Kidney epithelial cell (primary cell): ENCODE results near the gene CBFA2T3. TPM values are rescaled to one million over a fixed set of nuclear protein-coding genes. Genes with fewer than 3 reads are reported as not detected.

Experiments used
- DNase-seq: peaks from one replicate; pipeline ENCODE4 v3.0.0-alpha.2; 2010; ENCODE audit warnings: low read depth
- H3K27me3 ChIP-seq: 2 replicates; pipeline ENCODE4 v1.6.0; 2011; ENCODE audit warnings: low read length; ENCODE audit not compliant: control insufficient read depth, insufficient read depth
- H3K36me3 ChIP-seq: 2 replicates; pipeline ENCODE4 v1.5.1; 2011; ENCODE audit warnings: low read length; ENCODE audit not compliant: control insufficient read depth, insufficient read depth
- H3K4me3 ChIP-seq: 2 replicates; pipeline ENCODE4 v1.5.1; 2011; ENCODE audit warnings: low read depth, mild to moderate bottlenecking, control low read depth, low read length
- CTCF ChIP-seq: IDR thresholded peaks from 2 replicates; pipeline ENCODE4 v1.5.1; 2011; ENCODE audit warnings: mild to moderate bottlenecking, moderate library complexity, low read length, control low read depth, inconsistent platforms; ENCODE audit not compliant: insufficient read depth, poor library complexity, severe bottlenecking
- total RNA-seq: library from RNA; depleted of rRNA; stranded (reverse); fragments of >200 nt; gene quantifications from 2 replicates; pipeline ENCODE4 v1.2.3, GENCODE V29; 2015

The CBFA2T3 gene
- total RNA-seq, 1 donor from 2014 or later: 0.63 TPM

- Histone ChIP-seq H3K36me3 (no peaks in the 10 kb centered on the region), H3K4me3 (no peak overlapping the region), H3K27me3 (peaks cover 32% of the 10 kb centered on the region)
- DNase-seq: no peak
- no peak for TF ChIP-seq CTCF
These were observed 28.1 kb downstream of the CBFA2T3 start for GRCh38 chr16:88948781-88949490.

DNA sequence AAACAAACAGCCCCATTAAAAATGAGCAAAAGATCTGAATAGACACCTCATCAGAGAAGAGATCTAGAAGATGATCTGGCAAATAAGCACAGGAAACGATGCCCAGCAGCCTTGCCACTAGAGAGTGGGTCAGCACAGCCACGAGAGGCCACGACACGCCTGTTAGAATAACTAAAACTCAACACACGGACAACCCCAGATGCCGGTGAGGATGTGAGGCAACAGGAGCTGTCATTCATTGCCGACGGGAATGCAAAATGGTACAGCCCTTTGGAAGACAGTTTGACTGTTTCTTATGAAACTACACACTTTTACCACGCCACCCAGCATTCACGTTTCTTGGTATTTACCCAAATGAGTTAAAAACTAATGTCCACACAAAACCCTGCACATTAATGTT lies 31.5 kb downstream of the CBFA2T3 start:
- Histone ChIP-seq H3K27me3 (peaks cover 50% of the 10 kb centered on the region), H3K36me3 (no peaks in the 10 kb centered on the region), H3K4me3 (no peak overlapping the region)
- TF ChIP-seq CTCF: no peak
- DNase-seq: no peak

DNA sequence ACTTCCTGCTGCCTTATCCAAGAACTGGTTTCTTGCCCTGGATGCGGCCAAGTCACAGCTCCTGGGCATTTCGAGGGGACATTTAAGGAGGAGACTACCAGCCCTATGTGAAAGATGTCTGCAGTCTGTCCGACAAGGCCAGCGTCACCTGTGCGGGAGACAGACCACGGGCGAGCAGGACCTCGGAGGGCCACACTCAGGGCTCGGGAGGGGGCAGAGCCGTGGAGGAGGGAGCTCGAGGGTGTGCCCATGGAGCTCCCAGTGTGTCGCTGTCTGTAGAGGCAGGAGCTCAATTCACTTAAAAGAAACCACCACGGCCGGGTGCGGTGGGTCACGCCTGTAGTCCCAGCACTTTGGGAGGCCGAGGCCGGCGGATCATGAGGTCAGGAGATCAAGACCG lies 33.3 kb downstream of the CBFA2T3 start:
- TF ChIP-seq CTCF: no peak
- no peak for DNase-seq
- Histone ChIP-seq H3K27me3 (peaks cover 66% of the 10 kb centered on the region), H3K36me3 (no peaks in the 10 kb centered on the region), H3K4me3 (no peak overlapping the region)

DNA sequence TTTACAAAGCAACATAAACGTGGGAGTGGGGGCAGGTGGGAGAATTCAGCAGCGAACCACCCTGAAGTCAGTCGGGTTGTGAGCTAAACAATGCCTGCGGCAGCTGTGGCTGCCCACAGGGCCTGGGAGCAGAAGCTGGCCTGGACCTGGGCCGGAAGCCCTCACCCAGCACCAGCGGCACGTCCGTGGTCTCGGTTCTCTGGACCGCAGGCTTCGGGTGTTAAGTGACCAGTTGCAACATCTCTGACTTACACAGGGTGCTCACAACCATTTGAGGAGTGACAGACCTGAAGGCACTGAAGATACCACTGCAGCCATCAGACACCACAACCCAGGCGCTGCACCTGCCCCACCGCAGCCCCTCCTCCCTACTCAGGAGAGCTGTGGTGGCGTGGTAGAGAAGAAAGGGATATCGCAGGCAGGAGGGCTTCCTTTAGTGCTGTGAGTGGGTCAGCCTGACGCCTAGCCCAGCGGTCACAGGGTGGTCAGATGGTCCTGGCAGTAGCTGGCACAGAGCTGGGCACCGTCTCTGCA lies 33.8 kb downstream of the CBFA2T3 start:
- Histone ChIP-seq H3K36me3 (no peaks in the 10 kb centered on the region), H3K4me3 (no peak overlapping the region), H3K27me3 (peaks cover 66% of the 10 kb centered on the region)
- no peak for TF ChIP-seq CTCF
- DNase-seq: no peak

- TF ChIP-seq CTCF: peak; percentile 38
- DNase-seq: no peak
- Histone ChIP-seq H3K36me3 (no peaks in the 10 kb centered on the region), H3K4me3 (no peak overlapping the region), H3K27me3 (peaks cover 73% of the 10 kb centered on the region)
These were observed 34.8 kb downstream of the CBFA2T3 start for GRCh38 chr16:88941913-88942909.
